HG02623 (cell line): ENCODE measurements around the gene MRPS7.
"Not testable (repeated sequence)": the region's sequence is repeated elsewhere in the genome, so short reads cannot be mapped to it uniquely, and the experiment has no call there.

Experiments used
- ATAC-seq: cut with Tn5 transposase; IDR thresholded peaks from one replicate; pipeline ENCODE4 v1.9.1; 2021; ENCODE audit warnings: moderate library complexity; ENCODE audit not compliant: unreplicated experiment

Gene MRPS7

DNA sequence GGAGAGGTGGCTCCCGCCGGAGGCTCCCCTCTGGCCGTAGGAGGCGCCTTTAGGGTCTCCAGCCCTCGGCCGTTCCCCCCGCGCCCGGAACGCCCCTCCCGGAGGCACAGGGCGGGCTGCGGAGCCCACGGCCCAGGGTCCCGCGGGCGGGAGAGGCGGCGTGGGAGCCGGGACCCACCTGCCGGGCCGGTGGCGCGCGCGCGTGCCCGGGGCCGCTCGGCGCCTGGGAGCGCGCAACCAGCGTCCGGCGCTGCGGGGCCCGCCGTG is 9.2 kb downstream of the MRPS7 start, which contains the start of gene MIF4GD:
MIF4GD (minus strand) TSS at position 266 of the 267 bp plus-strand sequence. CDS start 1,036 bp downstream, outside the sequence.
- no peak for ATAC-seq

DNA sequence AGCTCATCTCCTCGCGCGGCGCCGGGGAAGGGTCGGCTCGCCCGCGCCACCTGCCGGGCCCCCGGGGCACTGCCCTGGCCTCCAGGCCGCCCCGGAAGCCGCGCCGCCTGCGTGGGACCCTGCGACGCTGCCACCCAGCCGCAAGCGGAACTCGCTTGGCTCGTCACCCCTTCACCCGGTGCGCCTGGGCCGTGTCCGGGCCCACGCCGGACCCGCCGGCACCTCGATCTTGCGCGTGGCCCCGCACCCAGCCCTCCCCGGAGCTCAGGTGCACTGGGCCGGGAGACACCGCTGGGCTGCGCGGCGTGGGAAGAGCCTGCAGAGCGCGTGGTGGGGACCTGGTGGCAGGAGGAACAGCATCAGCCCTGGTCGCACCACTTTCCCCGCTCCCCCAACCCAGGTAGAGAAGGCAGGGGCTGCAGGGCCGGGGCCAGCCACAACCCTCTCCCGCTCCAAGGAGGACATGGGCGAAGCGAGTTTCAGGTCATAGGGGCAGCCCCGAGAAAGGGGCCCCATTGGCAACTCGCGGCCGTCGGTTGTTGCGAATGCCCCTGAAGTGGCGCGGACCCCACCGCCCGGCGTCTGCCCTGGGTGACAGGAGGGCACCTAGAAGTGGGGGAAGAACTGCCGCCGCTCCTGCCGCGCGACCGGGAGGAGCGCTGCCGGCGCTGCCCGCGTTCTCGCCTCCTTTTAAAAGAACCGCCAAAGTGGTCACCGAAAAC is 9.7 kb downstream of the MRPS7 start:
- peak; percentile 59 for ATAC-seq

DNA sequence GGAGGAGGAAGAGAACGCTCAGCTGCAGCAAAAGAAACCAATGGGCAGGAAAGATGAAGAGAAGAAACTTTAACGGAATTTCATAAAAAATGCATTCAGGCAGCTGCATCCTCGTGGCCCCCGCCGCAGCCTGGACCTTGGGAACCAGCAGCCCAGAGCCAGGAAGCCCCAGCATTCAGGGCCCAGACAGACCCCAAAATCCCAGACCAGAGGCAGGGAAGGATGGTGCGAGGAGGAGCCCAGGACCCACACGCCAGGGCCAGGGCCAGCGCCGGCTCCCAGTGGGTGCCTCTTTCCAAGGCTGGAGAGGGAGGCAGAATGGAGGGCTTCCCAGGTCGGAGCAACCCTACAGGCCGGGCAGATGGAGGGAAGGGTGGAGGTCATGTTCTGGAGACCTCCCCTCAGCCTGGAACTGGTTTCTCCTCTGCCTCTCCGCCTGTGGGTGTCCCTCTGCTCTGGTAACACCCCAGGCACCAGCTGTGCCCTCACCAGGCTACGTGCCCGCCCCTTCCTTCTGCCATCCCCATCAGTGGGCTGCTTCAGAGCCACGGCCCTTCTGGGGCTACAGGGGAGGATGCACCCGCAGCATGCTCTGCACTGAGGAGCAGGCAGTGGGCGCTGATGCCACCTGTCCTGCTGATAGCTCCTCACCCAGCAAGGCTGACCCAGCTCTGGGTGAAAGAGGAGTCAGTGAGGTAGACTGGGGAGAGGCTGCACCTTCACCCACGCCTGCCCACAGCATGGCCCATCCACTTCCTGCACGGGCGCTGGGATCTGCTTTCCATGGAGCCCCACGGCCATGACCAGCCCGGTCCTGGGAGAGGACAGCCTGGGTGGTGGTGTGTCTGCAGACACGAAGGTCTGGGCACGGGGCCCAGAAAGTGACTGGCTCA is 10.5 kb downstream of the MRPS7 start:
- no peak for ATAC-seq

DNA sequence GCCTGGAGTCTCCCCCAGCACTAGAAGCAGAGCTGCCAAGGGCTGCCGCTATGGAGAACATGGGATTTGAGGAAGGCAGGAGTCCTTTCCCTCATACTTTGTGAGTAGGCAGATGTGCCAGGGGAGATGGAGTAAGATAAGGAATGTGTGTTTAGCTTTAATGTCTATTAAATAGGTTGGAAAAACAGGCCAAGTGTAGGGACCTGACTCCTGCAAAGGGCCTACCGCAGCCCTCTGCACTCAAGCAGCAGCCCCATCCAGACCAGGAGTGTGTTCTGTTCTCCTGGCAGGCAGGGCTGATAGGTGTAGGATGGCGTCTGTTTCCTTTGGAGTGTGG is 11.1 kb downstream of the MRPS7 start:
- ATAC-seq: no peak

DNA sequence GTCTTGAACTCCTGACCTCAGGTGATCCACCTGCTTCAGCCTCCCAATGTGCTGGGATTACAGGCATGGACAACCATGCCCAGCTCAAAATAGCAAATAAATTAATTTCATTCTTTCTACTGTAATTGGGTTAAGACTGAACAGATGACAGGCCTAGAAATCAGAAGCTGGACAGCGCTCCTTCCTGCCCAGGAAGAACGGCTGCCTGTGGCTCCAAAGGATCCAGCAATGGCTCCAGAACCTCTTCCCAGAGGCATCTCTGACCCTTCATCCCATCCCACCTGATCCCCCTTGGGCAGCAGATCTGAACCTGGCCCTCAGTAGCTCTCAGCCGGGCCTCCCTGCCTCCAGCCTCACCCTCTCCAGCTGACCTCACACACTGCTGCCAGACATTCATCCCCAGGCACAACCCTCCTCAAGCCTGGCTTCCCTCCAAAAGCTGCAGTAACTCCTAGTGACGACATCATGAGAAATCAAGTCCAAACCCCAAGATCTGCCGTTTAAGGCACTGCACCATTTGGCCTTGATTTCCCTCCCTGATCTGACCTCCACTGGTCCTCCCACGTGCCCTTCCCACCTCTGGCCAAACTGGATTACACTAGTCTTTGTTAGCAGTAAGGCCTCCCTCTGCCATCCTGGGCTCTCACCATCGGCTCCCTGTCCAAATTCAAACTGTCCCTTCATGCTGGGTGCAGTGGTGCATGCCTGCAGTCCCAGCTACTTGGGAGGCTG is 12.5 kb downstream of the MRPS7 start:
- no peak for ATAC-seq

DNA sequence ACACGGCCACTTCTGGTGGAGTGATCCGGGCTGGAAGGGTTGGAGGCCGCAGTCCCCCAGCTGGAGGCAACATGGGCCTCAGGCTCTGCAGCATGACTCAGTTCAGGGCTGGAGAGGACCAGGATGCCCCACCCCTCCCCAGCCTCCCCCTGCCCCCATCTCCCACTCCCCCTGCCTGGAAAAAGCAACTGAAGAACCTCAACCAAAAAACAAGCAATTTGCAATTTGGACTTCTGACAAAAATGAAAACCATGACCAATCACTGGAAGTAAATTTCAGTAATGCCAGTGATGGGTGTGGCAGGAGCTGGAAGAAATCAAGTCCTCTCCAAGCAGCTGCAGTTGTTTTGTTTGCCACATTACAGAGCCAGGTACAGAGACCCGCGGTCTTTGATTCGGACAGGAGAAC is 16.0 kb downstream of the MRPS7 start:
- no peak for ATAC-seq

DNA sequence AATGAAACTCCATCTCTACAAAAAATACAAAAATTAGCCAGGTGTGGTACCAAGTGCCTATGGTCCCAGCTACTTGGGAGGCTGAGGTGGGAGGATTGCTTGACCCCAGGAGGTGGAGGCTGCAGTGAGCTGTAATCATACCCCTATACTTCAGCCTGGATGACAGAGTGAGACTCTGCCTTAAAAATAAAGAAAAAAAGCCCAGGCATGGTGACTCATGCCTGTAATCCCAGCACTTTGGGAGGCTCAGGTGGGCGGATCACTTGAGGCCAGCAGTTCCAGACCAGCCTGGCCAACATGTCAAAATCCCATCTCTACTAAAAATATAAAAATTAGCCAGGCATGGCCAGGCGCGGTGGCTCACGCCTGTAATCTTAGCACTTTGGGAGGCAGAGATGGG is 18.5 kb downstream of the MRPS7 start:
- ATAC-seq: not testable (repeated sequence)

DNA sequence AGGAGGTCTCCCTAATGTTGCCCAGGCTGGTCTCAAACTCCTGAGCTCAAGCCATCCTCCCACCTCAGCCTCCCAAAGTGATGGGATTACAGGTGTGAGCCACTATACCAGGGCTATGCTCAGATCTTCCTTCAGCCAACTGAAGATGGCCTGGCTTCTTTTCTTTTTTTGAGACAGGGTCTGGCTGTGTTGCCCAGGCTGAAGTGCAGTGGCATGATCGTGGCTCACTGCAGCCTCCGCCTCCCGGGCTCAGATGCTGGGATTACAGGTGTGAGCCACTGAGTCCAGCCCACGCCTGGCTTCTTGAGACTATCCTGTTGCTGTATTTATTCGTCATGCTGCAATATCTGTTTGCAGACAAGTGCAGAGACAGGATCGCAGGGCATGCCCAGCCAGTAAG is 23.4 kb downstream of the MRPS7 start:
- no peak for ATAC-seq

DNA sequence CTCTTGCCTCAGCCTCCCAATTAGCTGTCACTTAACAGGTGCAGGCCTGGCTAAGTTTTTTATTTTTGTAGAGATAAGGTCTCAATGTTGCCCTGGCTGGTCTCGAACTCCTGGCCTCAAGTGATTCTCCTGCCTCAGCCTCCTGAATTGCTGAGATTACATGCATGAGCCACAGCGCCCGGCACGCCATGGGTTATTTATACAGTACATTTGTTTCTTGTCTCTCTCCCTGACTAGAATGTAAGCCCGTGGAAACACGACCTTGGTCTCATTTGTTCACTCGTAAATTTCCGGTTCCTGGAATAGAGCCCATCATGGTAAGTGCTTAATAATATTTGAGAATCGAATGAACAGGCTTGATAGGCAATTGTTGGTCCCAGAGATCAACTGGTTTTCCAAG is 25.5 kb downstream of the MRPS7 start:
- ATAC-seq: no peak

DNA sequence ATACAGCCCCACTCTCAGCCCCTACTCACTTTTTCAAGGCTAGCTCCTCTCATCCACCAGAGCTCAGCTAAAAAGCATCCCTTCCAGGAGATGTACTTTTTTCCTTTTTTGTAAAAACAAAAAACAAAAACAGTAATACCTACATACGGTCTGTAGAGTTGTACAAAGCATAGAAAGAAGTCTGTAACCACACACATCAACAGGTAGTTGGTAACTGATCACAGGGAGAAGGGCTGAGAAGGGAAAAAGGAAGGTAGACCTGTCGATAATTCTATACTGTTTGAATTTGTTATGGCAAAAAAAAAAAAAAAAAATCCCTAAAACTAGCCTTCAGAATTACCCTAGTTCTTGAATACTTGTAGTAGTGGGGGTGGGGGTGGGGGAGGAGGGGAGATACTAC is 26.7 kb downstream of the MRPS7 start:
- no peak for ATAC-seq

DNA sequence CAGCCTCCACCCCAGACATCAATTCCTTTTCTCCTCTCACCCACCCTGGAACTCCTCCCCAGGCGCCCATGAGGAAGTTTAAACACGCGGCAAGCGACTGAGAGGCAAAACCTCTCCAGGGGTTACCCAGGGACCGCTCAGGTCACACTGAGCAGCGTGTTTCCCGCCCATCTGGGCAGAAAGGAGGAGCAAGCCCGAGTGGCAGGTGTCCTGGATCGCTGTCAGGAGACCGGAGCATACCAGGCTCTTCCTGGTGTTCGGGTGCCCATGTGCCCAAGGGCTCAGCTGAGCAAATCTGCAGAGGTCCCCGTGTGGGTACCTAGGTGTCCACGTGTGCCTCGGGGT is 27.1 kb downstream of the MRPS7 start:
- peak; percentile 8 for ATAC-seq

DNA sequence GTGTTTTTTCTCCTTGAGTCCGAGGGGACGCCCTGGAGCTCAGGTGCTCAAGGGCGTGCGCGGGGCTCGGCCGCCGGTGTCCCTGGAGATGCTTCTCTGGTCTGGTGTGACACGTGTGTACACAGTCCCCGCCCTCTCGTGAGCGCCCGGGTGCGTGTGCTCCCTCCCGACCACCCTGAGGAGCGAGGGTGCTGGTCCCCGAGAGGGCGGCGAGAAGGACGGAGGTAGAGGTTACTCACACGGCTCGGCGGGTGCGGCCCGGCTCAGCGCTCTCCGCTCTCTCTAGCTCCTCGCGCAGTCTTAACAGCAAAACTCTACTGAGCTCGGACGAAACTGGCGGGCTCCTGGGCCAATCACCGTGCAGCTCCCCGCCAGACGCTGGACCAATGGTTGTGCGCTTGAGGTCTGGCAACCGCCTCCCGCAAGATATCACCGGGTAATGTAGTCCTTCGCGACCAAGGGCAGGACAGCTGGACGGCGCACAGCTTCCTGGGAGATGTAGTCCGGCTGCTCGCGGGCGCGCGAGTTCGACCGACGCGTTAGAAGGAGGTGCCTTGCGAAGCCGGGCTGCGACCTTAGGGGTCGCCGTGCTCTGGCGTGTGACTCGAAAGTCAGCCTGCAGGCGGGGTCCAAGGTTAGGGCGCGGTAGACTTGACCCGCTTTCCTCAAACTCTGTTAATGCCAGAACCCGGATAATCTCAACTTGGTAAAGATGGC is 27.6 kb downstream of the MRPS7 start, which contains the start of gene SLC25A19:
SLC25A19 (minus strand) TSS at position 319 of the 717 bp plus-strand sequence. CDS start 2,669 bp downstream, outside the sequence.
- ATAC-seq: peak; percentile 90

DNA sequence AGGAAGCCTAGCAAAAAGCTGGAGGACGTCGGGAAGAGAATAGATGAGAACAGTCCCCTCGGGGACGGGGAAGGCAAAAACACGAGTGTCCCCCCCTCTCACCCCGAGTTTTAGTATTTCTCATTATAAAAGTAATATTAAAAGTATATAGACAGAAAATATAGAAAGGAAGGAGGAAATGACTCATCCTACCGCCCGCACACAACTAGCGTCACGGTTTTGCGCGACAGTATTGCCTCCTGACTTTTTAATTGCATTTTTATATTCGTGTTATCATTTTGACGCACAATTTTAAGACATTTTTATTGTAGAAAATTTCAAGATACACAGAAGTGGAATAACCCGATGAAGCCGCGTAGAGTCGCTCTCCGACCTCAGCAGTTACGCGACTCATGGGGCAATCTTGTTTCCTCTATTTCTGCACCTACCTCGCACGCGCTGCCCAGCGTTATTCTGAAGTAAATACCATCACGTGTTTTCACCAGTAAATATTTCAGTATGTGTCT is 28.2 kb downstream of the MRPS7 start:
- ATAC-seq: peak; percentile 5

DNA sequence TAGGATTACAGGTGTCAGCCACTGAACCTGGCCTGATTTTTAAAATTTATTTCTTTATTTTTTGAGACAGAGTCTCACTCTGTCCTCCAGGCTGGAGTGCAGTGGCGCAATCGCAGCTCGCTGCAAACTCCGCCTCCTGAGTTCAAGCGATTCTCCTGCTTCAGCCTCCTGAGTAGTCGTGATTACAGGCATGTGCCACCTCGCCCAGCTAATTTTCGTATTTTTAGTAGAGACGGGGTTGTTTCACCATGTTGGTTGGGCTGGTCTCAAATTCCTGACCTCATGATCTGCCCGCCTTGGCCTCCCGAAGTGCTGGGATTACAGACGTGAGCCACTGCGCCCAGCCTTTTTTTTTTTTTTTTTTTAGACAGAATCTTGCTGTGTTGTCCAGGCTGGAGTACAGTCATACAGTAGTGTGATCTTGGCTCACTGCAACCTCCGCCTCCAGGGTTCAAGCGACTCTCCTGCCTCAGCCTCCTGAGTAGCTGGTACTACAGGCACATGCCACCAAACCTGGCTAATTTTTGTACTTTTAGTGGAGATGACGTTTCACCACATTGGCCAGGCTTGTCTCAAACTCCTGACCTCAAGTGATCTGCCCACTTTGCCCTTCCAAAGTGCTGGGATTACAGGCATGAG is 31.2 kb downstream of the MRPS7 start:
- ATAC-seq: not testable (repeated sequence)

DNA sequence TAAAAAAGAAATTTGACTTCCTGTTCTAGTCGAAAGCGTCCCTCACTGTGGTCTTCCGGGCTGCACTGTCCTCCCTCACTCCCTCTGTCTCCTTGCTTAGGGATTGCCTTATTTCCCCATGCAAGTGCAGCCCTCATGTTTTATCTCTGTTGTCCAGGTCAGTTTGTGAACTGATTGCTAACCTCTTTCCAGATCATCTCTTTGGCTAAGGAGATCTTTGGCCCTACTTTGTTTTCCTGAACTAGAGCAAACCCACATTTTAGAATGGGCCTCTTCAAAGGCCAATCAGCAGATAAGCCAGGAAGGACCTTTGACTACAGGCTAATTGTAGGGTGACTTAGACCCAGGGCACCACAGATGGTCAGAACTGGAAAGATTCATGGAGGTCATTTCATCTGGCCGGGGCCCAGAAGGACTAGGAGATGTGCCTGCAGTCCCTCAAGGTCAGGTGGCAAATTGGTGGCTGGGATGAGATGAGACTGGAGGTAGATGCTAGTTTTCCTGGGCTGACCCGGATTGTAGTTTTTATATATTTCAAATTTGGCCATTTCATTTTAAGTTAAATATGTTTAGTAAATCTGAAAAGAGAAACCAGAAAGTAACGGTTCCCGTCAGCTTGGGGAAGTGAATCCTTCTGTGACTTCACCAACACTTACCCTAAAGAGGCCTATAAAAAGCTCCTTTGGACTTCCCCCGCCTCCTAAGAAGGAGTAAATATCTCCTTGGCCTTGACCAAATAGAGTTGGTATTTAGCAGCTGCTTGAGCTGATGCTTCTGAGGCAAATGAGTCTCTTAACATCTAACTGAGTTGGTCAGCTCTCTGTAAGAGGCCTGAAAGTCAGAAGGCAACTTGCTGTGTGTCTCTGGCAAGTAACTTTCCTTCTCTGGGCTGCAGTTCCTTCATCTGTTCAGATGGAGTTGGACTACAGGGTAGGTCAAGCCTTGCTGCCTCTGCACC is 33.8 kb downstream of the MRPS7 start:
- ATAC-seq: peak; percentile 51

DNA sequence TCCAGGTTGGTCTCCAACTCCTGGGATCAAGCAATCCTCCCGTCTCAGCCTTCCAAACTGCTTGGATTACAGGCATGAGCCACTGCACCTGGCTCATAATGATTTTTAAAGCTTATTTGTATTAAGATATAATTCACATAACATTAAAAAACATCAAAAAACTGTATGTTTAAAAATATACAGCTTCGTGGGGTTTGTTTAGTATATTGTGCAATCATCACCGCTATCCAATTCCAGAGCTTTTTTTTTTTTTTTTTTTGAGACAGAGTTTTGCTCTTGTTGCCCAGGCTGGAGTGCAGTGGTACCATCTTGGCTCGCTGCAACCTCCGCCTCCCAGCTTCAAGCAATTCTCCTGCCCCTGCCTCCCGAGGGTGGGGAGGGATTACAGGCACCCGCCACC is 38.6 kb downstream of the MRPS7 start:
- ATAC-seq: no peak

DNA sequence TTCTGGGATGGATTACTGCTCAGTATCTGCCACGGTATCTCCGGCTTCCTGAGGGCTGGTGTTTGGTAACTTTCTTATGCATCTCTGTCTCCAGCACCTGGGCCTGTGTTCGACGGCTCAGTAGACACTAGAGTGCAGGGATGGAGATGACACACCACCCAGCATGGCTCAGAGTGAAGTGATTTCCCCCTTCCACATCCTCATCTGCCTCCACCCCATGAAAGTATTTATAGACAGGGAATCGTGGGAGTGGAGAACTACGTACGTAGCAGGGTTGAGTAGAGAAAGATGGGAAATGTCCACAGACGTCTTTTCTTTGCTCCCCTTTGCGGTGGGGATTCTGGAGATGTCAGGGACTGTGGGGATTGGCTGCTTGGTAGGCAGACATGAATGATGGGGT is 39.4 kb downstream of the MRPS7 start:
- ATAC-seq: no peak

DNA sequence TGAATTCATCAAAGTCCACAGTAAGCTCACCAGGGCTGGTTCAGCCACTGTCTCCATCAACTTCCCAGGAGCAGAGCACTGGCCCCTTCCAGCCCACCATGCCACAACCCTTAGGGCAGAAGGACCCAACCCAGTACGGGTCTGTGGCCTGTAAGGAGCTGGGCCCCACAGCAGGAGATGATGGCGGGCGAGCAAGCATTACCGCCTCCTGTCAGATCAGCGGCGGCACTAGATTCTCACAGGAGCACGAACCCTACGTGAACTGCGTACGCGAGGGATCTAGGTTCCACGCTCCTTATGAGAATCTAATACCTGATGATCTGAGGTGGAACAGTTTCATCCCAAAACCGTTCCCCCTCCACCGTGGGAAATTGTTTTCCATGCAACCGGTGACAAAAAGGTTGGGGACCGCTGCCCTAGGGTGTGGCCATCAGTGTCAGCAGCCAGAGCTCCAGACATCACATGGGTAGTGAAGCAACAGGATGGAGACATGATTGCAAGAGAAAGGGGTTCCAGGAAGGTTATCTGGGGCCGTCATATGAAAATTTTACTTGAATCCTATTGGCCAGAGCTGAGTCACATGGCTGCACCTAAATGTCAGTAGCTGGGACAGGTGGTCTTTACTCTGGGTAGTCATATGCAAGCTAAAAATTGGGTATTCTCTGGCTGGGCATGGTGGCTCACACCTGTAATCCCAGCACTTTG is 40.0 kb downstream of the MRPS7 start:
- ATAC-seq: no peak
